SK-N-SH (cell line): Measurements from ENCODE around the gene ZC3H4.

Experiments
- CTCF ChIP-seq: fragments of 200-600 bp; sonication (generic); IDR thresholded peaks from 2 replicates; pipeline ENCODE4 v1.6.1; 2017; ENCODE audit warnings: antibody characterized with exemption, mild to moderate bottlenecking, moderate library complexity
- FOSL2 ChIP-seq: IDR thresholded peaks from 2 replicates; pipeline ENCODE4 v1.4.0; 2012; ENCODE audit warnings: low read depth, mild to moderate bottlenecking, moderate library complexity, borderline replicate concordance
- GABPA ChIP-seq: IDR thresholded peaks from 2 replicates; pipeline ENCODE4 v1.4.0; 2012; ENCODE audit warnings: low read depth, mild to moderate bottlenecking
- SMC3 ChIP-seq: IDR thresholded peaks from 2 replicates; pipeline ENCODE4 v1.6.1; 2012; ENCODE audit warnings: low read depth, low read length, improper control_type of control experiment

- TF ChIP-seq SMC3 (no peak), FOSL2 (no peak), GABPA (no peak), CTCF (no peak)
These were observed 49.7 kb downstream of the ZC3H4 start for GRCh38 chr19:47063874-47064273.
